DND-41 (cell line): Measurements from ENCODE around the gene PXN.

ENCODE experiments used
- ATAC-seq: fragments of 200-7000 bp; cut with Tn5 transposase; 3 replicates; pipeline ENCODE4 v1.9.1; 2021; ENCODE audit warnings: low read depth; ENCODE audit not compliant: insufficient read depth
- DNase-seq: peaks from one replicate; pipeline ENCODE4 v3.0.0-alpha.2; 2020
- H2AFZ ChIP-seq: 2 replicates; pipeline ENCODE4 v1.6.0; 2012; ENCODE audit warnings: low read depth, low read length
- H3K27ac ChIP-seq: 2 replicates; pipeline ENCODE4 v1.5.1; 2012; ENCODE audit warnings: low read length, inconsistent platforms
- H3K27me3 ChIP-seq: fragments of 200-600 bp; sonication (generic); 2 replicates; pipeline ENCODE4 v1.6.0; 2012; ENCODE audit warnings: low read length, mild to moderate bottlenecking, inconsistent platforms; ENCODE audit not compliant: insufficient read depth, poor library complexity
- H3K36me3 ChIP-seq: 2 replicates; pipeline ENCODE4 v1.5.1; 2012; ENCODE audit warnings: low read length, inconsistent platforms; ENCODE audit not compliant: insufficient read depth
- H3K4me1 ChIP-seq: 2 replicates; pipeline ENCODE4 v1.5.1; 2012; ENCODE audit warnings: mild to moderate bottlenecking, low read length; ENCODE audit not compliant: insufficient read depth
- H3K4me2 ChIP-seq: 2 replicates; pipeline ENCODE4 v1.6.0; 2012; ENCODE audit warnings: mild to moderate bottlenecking, moderate library complexity, low read length, inconsistent platforms; ENCODE audit not compliant: insufficient read depth
- H3K4me3 ChIP-seq, 2 experiments: fragments of 200-600 bp in 1 of 2; shearing (Covaris generic) in 1 of 2; 2 replicates each; pipeline ENCODE4 v1.5.1; 2012 to 2016; ENCODE audit warnings: inconsistent platforms in 2 of 2, low read length in 2 of 2, mild to moderate bottlenecking in 2 of 2, low read depth in 1 of 2, moderate library complexity in 1 of 2
- H3K79me2 ChIP-seq: 2 replicates; pipeline ENCODE4 v1.6.0; 2012; ENCODE audit warnings: low read length, inconsistent platforms; ENCODE audit not compliant: insufficient read depth
- H3K9ac ChIP-seq: 2 replicates; pipeline ENCODE4 v1.6.0; 2012; ENCODE audit warnings: low read depth, mild to moderate bottlenecking, inconsistent platforms, low read length, moderate library complexity
- H3K9me3 ChIP-seq: 2 replicates; pipeline ENCODE4 v1.5.1; 2012; ENCODE audit warnings: low read length, moderate library complexity, mild to moderate bottlenecking, inconsistent platforms; ENCODE audit not compliant: insufficient read depth, severe bottlenecking
- H4K20me1 ChIP-seq: 2 replicates; pipeline ENCODE4 v1.6.0; 2012; ENCODE audit warnings: low read length; ENCODE audit not compliant: insufficient read depth
- CTCF ChIP-seq: IDR thresholded peaks from 2 replicates; pipeline ENCODE4 v1.5.1; 2012; ENCODE audit warnings: borderline replicate concordance, low read length, moderate library complexity, mild to moderate bottlenecking; ENCODE audit not compliant: poor library complexity, severe bottlenecking; ENCODE audit errors: extremely low read depth
- EZH2 ChIP-seq: IDR thresholded peaks from 3 replicates; pipeline ENCODE4 v1.6.1; 2012; ENCODE audit warnings: borderline replicate concordance, low read depth, mild to moderate bottlenecking, moderate library complexity, low read length, inconsistent platforms; ENCODE audit not compliant: severe bottlenecking

Gene PXN

GRCh38 chr12:120216742-120217605 lies 48.6 kb downstream of the PXN start:
- H3K27ac ChIP-seq = no peak overlapping the region
- no peak overlapping the region for H3K9ac ChIP-seq
- no peak for DNase-seq
- H3K79me2 ChIP-seq = no peaks in the 10 kb centered on the region
- H3K4me3 ChIP-seq = no peak overlapping the region
- no peaks in the 10 kb centered on the region for H3K9me3 ChIP-seq
- H3K4me1 ChIP-seq = no peaks in the 10 kb centered on the region
- no peak overlapping the region for H3K4me2 ChIP-seq
- no peaks in the 10 kb centered on the region for H3K27me3 ChIP-seq
- peaks cover 23% of the 10 kb centered on the region for H3K36me3 ChIP-seq
- H2AFZ ChIP-seq = no peak overlapping the region
- ATAC-seq = no peak
- TF ChIP-seq EZH2 = no peak
- TF ChIP-seq CTCF = no peak
- no peaks in the 10 kb centered on the region for H4K20me1 ChIP-seq

GRCh38 chr12:120215766-120216735 lies 49.5 kb downstream of the PXN start:
- Histone ChIP-seq H3K4me2 (no peak overlapping the region), H3K27ac (no peak overlapping the region), H3K4me1 (no peaks in the 10 kb centered on the region), H3K27me3 (no peaks in the 10 kb centered on the region), H3K79me2 (no peaks in the 10 kb centered on the region), H3K9me3 (no peaks in the 10 kb centered on the region), H2AFZ (no peak overlapping the region), H4K20me1 (no peaks in the 10 kb centered on the region), H3K36me3 (peaks cover 22% of the 10 kb centered on the region), H3K9ac (no peak overlapping the region), H3K4me3 (no peak overlapping the region)
- ATAC-seq = no peak
- TF ChIP-seq CTCF (no peak), EZH2 (no peak)
- DNase-seq = no peak

GRCh38 chr12:120215357-120215735 lies 50.2 kb downstream of the PXN start:
- H3K4me3 ChIP-seq = no peak overlapping the region
- H3K9ac ChIP-seq = no peak overlapping the region
- H3K27ac ChIP-seq = no peak overlapping the region
- no peaks in the 10 kb centered on the region for H3K27me3 ChIP-seq
- ATAC-seq = no peak
- no peak for TF ChIP-seq CTCF
- peaks cover 25% of the 10 kb centered on the region for H3K36me3 ChIP-seq
- no peaks in the 10 kb centered on the region for H3K79me2 ChIP-seq
- H2AFZ ChIP-seq = no peak overlapping the region
- H3K4me2 ChIP-seq = no peak overlapping the region
- no peak for DNase-seq
- no peaks in the 10 kb centered on the region for H4K20me1 ChIP-seq
- H3K4me1 ChIP-seq = no peaks in the 10 kb centered on the region
- H3K9me3 ChIP-seq = no peaks in the 10 kb centered on the region
